Measurements from ENCODE around the gene WIZ. TPM values are rescaled to one million over a fixed set of nuclear protein-coding genes. Genes with fewer than 3 reads are reported as not detected.
A peak's percentile ranks its signal among the peaks of the same experiment; 100 is the strongest.

Gene WIZ
- polyA plus RNA-seq, 3 donors, result 15.3 to 37.3 (median 22.3) TPM

- WGBS, 3 donors, result 3% methylated on average over 58 to 65 of the region's 65 CpGs
- H3K27ac ChIP-seq (ENCODE audit: low read depth, low read length), result no peak overlapping the region
These were observed 19.9 kb upstream of the WIZ start for GRCh38 chr19:15469513-15470297.

DNA sequence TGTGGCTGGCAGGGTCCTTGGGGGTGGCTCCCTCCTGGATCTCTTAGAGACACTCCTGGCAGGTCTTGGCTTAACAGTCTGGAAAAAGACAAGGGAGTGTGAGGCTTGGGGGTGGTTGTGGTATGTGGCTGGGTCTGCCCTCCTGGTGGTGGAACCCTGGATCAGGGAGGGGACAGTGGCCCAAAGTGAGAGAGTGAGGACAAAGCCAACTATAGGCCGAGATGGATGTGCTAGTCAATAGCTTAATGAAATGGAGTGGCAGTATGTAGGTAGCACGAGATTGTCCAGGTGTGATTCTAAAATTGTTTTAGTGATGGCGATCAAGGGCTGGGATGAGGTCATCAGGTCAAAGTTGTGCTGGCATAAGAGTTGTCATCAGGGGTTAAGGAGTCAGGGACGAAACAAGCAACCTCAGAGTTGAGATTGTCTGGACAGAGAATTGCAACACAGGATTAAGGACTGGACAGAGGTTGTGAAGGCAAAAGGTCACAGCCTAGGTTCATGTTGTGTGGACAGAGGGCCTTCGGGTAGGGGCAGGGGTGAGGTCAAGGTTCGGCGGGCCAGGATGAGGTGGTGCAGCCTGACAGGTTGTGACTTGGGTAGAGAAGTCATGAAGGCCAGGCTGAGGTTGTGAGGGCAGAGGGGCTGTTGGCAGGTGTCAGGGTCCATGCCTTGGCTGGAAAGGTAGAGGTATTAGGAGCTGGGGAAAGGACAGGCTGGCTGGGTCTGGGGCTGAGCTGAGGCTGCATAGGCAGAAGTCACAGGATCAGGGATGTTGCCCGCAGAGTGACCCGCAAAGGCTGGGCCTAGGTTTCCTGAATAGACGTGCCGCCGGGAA, 19.1 kb upstream of the WIZ start:
- H3K27ac ChIP-seq (ENCODE audit: low read depth, low read length), result no peak overlapping the region
- 51 to 53% (median 53%) methylated on average over 12 of the region's 12 CpGs for WGBS, 3 donors

- no peak overlapping the region for H3K27ac ChIP-seq (ENCODE audit: low read depth, low read length)
- WGBS, 3 donors, result 73 to 77% (median 77%) methylated on average over 6 of the region's 6 CpGs
These were observed 18.0 kb upstream of the WIZ start for GRCh38 chr19:15467734-15468214.

- 27 to 36% (median 33%) methylated on average over 8 of the region's 8 CpGs for WGBS, 3 donors
- no peak overlapping the region for H3K27ac ChIP-seq (ENCODE audit: low read depth, low read length)
These were observed 17.3 kb upstream of the WIZ start for GRCh38 chr19:15466851-15467733.

- 27 to 33% (median 32%) methylated on average over 16 to 17 of the region's 17 CpGs for WGBS, 3 donors
- H3K27ac ChIP-seq (ENCODE audit: low read depth, low read length), result peak within 1 kb of the TSS; percentile 46
These were observed 14.9 kb upstream of the WIZ start, which contains the start of gene RASAL3 for GRCh38 chr19:15464394-15465385. Gene RASAL3 (minus strand): TSS chr19:15464544. CDS start chr19:15464358, 186 bp downstream.

- H3K27ac ChIP-seq (ENCODE audit: low read depth, low read length), result peak overlapping the region; percentile 46
- WGBS, 3 donors, result 18 to 29% (median 28%) methylated on average over 24 to 25 of the region's 25 CpGs
These were observed 14.2 kb upstream of the WIZ start for GRCh38 chr19:15463861-15464371.

GRCh38 chr19:15461694-15462093, 11.9 kb upstream of the WIZ start:
- 40 to 88% (median 83%) methylated on average over 2 of the region's 2 CpGs for WGBS, 3 donors
- no peak overlapping the region for H3K27ac ChIP-seq (ENCODE audit: low read depth, low read length)

- H3K27ac ChIP-seq (ENCODE audit: low read depth, low read length), result no peak overlapping the region
- WGBS, 3 donors, result 14 to 53% (median 52%) methylated on average over 43 to 54 of the region's 54 CpGs
These were observed 8.1 kb upstream of the WIZ start for GRCh38 chr19:15457701-15458484.

GRCh38 chr19:15456871-15457700, 7.3 kb upstream of the WIZ start:
- WGBS, 3 donors, result 11 to 50% (median 38%) methylated on average over 85 to 86 of the region's 86 CpGs
- no peak overlapping the region for H3K27ac ChIP-seq (ENCODE audit: low read depth, low read length)

- H3K27ac ChIP-seq (ENCODE audit: low read depth, low read length), result no peak overlapping the region
- WGBS, 3 donors, result 29 to 61% (median 56%) methylated on average over 14 of the region's 14 CpGs
These were observed 6.7 kb upstream of the WIZ start for GRCh38 chr19:15456441-15456840.

DNA sequence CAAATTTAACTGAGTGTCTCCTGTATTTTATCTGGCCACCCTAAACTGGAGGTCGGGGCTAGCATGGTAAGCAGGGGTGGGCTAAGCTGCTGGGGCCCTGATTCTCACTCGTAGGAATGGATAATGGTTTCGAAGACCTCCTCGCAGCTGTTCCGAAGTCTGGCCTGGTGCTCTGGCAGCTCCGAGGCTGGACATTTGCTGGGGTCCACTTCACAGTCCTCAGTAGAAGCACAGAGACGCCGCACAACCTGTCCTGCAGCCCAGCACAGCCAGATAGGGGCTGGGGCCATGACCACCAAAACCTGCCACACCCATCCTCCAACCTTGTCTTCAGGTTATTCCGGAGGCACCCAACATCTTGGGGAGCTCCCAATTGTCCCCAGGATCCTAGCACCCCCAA, 6.2 kb upstream of the WIZ start:
- WGBS, 3 donors, result 80 to 93% (median 90%) methylated on average over 9 of the region's 9 CpGs

DNA sequence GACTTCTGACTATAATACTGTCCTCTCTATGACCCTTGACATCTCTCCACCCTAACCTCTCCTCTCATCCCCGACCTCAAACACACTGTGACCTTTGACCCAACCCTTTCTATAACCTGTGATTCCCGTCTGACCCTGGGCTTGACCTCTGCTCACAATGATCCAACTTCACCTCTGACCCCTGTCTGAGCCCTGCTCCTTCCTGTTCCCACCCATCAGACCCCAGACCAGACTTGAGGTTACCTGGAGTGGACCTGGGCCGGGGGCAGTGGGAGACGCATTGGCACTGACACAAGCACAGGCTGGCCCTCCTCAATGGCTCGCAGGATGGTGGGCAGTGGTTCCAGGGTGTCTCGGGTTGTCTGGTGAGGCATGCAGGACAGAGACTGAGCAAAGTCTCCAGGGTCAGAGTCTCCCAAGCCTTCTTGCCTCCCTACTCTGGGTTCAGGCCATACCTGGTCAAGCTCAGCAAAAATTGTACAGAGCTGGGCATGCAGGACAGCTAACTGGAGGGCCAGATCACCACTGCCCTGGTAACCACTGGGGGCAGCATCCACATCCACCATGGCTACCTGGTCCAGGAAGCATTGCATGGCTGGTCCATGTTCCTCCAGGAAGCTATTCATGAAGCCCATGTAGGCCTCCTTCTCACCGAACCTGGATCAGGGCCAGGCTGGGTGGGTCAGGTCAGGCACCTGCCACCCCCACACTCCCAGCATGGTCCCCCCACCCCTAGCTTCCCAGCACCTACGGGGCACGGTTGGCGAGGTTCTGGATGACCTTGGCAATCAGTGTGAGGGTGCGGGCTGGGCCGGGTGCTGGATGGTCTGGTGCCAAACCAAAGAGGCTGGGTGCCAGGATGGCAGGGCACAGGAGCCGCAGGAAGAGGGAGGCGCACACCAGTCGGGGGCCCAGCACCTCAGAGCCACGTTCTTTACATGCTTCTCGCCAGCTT, 4.4 kb upstream of the WIZ start:
- 56 to 84% (median 82%) methylated on average over 17 of the region's 17 CpGs for WGBS, 3 donors

More for the DNA sequence above, 6.2 kb upstream of the WIZ start:
- no peak overlapping the region for H3K27ac ChIP-seq (ENCODE audit: low read depth, low read length)

DNA sequence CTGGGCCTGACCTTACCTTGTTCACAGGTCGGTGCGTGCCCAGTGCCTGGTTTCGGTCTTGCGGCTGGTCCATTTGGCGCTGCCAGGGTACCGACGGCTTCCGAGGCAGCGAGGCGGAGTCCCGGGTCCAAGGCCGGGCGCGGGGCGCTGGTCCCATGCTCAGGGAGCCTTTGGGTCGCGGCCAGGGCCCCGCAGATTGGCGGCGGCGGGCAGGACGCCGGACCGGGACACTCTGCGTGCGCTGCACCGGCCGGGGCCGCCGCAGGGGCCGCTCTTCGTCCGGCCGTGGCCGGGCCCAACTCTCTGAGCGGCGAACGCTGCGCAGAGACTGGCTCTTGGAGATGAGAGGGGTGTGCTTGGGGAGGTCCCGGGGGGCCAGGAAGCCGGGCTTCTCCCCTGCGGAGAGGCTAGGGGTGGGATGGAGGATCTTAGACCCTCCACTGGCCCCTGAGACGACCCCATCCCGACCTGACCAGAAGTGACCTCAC, 3.4 kb upstream of the WIZ start:
- H3K27ac ChIP-seq (ENCODE audit: low read depth, low read length), result no peak overlapping the region
- WGBS, 3 donors, result 10 to 53% (median 30%) methylated on average over 38 to 44 of the region's 44 CpGs

More for the DNA sequence above, 4.4 kb upstream of the WIZ start:
- no peak overlapping the region for H3K27ac ChIP-seq (ENCODE audit: low read depth, low read length)

Data from adipose tissue (tissue), 3 donors.